Peyer's patch (tissue), 4 donors: Measurements from ENCODE around the gene DIO3. TPM values are rescaled to one million over a fixed set of nuclear protein-coding genes. Genes with fewer than 3 reads are reported as not detected.
A peak's percentile ranks its signal among the peaks of the same experiment; 100 is the strongest.

ENCODE experiments used
- DNase-seq, 3 donors: peaks; one replicate each; pipeline ENCODE4 v3.0.0-alpha.2; 2017 to 2019
- H3K27ac ChIP-seq, 4 donors: fragments of 200-600 bp; sonication (generic); one replicate each; pipeline ENCODE4 v1.5.1; 2016 to 2019
- H3K27me3 ChIP-seq, 2 donors: fragments of 200-600 bp; sonication (generic); one replicate each; pipeline ENCODE4 v1.5.1; 2019
- H3K36me3 ChIP-seq, 3 donors: fragments of 200-600 bp; sonication (generic); one replicate each; pipeline ENCODE4 v1.5.1; 2016 to 2019
- H3K4me1 ChIP-seq, 4 donors: fragments of 200-600 bp; sonication (generic); one replicate each; pipeline ENCODE4 v1.5.1; 2016 to 2019
- H3K4me3 ChIP-seq, 4 donors: fragments of 200-600 bp; sonication (generic); 1 replicate in 3 of 4; 2 replicates in 1 of 4; pipeline ENCODE4 v1.5.1; 2016 to 2019; ENCODE audit warnings: mild to moderate bottlenecking in 1 of 4
- H3K9me3 ChIP-seq, 4 donors: fragments of 200-600 bp; sonication (generic); one replicate each; pipeline ENCODE4 v1.5.1; 2016 to 2019; ENCODE audit warnings: mild to moderate bottlenecking in 1 of 4
- POLR2A ChIP-seq, 2 donors: fragments of 450-650 bp; IDR thresholded peaks; one replicate each; pipeline ENCODE4 v1.5.1; 2017; ENCODE audit warnings: antibody characterized with exemption in 2 of 2, mild to moderate bottlenecking in 2 of 2, moderate library complexity in 2 of 2
- total RNA-seq, 4 donors: library from RNA; depleted of rRNA; stranded (reverse); fragments of >200 nt; gene quantifications; one replicate each; pipeline ENCODE4 v1.1.0, GENCODE V29; 2016
- TF ChIP-seq, protein P1 (sequence below), 6 experiments: fragments of 450-650 bp in 4 of 6; fragments of 200-600 bp in 2 of 6; sonication (generic) in 1 of 6; IDR thresholded peaks; one replicate each; pipeline ENCODE4 v1.5.1; 2017 to 2019; ENCODE audit warnings: antibody characterized with exemption in 6 of 6, mild to moderate bottlenecking in 3 of 6, moderate library complexity in 1 of 6

The DIO3 gene
- total RNA-seq, 4 donors from 2014 or later = 0.40 to 1.7 TPM; not detected in 2

DNA sequence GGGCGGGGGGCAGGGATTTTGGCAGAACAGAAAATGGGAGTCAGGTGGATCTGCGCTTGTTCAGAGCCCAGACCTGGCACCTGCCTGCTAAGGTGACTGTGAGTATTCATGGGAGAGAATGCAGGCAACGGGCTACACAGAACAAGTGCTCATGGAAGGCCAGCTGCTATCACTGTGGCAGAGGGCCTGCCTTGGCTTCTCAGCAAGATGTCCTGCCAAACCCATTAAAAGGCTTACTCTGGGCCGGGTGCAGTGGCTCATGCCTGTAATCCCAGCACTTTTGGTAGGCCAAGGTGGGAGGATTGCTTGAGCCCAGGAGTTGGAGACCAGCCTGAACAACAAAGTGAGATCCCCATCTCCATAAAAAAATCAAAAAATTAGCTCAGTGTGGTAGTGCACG, 21.0 kb downstream of the DIO3 start:
- Histone ChIP-seq H3K36me3 (no peaks in the 10 kb centered on the region), H3K27me3 (no peaks in the 10 kb centered on the region), H3K4me1 (no peaks in the 10 kb centered on the region), H3K9me3 (no peaks in the 10 kb centered on the region), H3K4me3 (no peak overlapping the region), H3K27ac (no peak overlapping the region)
- TF ChIP-seq, protein P1, sequence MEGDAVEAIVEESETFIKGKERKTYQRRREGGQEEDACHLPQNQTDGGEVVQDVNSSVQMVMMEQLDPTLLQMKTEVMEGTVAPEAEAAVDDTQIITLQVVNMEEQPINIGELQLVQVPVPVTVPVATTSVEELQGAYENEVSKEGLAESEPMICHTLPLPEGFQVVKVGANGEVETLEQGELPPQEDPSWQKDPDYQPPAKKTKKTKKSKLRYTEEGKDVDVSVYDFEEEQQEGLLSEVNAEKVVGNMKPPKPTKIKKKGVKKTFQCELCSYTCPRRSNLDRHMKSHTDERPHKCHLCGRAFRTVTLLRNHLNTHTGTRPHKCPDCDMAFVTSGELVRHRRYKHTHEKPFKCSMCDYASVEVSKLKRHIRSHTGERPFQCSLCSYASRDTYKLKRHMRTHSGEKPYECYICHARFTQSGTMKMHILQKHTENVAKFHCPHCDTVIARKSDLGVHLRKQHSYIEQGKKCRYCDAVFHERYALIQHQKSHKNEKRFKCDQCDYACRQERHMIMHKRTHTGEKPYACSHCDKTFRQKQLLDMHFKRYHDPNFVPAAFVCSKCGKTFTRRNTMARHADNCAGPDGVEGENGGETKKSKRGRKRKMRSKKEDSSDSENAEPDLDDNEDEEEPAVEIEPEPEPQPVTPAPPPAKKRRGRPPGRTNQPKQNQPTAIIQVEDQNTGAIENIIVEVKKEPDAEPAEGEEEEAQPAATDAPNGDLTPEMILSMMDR (IDR thresholded peaks at IDR 0.05) = no peak
- peak in 1 of 3 donors; percentile 14 for DNase-seq

DNA sequence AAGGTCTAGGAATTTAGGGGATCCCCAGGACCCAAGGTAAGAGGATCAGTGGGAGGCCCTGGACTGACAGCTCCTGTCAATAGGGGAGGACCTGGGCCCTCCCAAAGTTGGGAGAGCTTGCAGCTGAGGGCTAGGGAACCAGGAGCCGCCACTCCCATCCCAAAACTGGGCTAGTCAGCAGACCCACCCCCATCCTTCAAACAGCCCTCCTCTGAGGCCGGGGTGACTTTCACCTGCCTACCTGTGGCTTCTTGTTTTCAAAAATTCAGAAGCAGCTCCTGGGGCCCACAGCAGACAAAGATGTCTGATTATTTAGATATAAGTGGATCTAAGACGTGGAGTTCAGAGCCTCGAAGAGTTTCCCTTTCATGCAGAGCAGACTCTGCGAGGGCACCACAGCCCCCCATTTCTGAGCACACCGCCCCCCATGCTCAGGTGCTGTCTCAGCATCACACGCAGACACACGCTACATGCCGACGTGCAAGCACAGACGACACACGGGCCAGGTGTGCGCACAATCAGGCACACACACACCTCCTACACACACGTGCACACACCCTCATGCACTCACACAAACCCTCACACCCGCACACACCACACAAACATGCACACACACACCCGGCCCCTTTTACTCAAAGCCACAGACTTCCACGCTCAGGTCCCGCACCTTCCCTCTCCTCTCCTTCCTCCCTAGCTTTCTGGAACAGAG, 21.9 kb downstream of the DIO3 start:
- DNase-seq = no peak
- Histone ChIP-seq H3K9me3 (no peaks in the 10 kb centered on the region), H3K27ac (no peak overlapping the region), H3K27me3 (no peaks in the 10 kb centered on the region), H3K4me3 (no peak overlapping the region), H3K36me3 (no peaks in the 10 kb centered on the region), H3K4me1 (no peaks in the 10 kb centered on the region)
- TF ChIP-seq POLR2A (IDR thresholded peaks at IDR 0.05) = no peak
- TF ChIP-seq, protein P1 (IDR thresholded peaks at IDR 0.05) = no peak

GRCh38 chr14:101583715-101584054, 22.4 kb downstream of the DIO3 start:
- TF ChIP-seq, protein P1 (IDR thresholded peaks at IDR 0.05) = no peak
- no peak for TF ChIP-seq POLR2A (IDR thresholded peaks at IDR 0.05)
- Histone ChIP-seq H3K27me3 (no peaks in the 10 kb centered on the region), H3K36me3 (no peaks in the 10 kb centered on the region), H3K4me3 (no peak overlapping the region), H3K27ac (no peak overlapping the region), H3K9me3 (no peaks in the 10 kb centered on the region), H3K4me1 (no peaks in the 10 kb centered on the region)
- no peak for DNase-seq

DNA sequence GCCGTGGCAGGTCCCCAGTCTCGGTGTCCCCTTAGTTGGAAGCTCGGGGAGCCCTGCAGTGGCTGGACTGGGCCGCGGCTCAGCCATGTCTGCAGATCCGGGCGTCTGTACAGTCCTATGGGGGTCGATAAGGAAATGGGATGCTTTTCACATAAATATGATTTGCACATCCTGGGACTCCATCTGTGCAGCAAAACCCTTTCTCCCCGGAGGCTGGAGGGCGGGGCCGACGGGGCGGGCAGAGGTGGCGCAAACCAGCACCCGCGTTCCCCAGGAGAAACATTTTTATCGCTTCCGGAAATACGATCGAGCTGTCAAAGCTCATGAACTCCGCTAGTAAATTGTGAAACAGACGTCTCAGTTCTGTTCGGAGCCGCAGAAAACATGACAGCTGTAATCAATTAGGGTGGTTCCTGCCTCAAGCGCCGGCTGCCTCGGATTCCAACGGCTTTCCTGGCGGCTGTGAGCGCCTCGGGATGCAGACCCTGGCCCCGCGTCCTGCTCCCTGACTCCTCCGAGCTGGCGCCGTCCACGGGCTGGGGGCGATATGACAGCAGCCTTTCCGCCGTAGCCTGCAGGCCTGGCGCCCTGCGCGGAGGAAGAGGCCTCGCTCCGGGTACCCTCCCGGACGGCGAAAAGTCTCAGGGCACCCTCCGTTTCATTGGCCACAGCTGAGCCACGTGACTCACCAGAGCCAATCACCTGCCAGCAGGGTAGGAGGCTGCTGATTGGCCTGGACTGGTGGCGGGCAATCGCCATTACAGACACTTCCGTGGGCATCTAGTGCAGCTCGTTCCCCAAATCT, 23.0 kb downstream of the DIO3 start:
- no peak for TF ChIP-seq POLR2A (IDR thresholded peaks at IDR 0.05)
- TF ChIP-seq, protein P1 (IDR thresholded peaks at IDR 0.05) = no peak
- peak in 1 of 3 donors; percentile 34 for DNase-seq

GRCh38 chr14:101585211-101585610, 23.9 kb downstream of the DIO3 start:
- H3K4me3 ChIP-seq = no peak overlapping the region
- H3K27me3 ChIP-seq = no peaks in the 10 kb centered on the region
- TF ChIP-seq, protein P1 (IDR thresholded peaks at IDR 0.05) = no peak
- TF ChIP-seq POLR2A (IDR thresholded peaks at IDR 0.05) = no peak
- H3K9me3 ChIP-seq = no peaks in the 10 kb centered on the region
- no peaks in the 10 kb centered on the region for H3K36me3 ChIP-seq
- no peak overlapping the region for H3K27ac ChIP-seq
- no peaks in the 10 kb centered on the region for H3K4me1 ChIP-seq
- DNase-seq = peak in 1 of 3 donors; percentile 34

More for the DNA sequence above, 23.0 kb downstream of the DIO3 start:
- Histone ChIP-seq H3K27me3 (no peaks in the 10 kb centered on the region), H3K4me3 (no peak overlapping the region), H3K4me1 (no peaks in the 10 kb centered on the region), H3K27ac (no peak overlapping the region), H3K36me3 (no peaks in the 10 kb centered on the region), H3K9me3 (no peaks in the 10 kb centered on the region)
